HepG2 (cell line): ENCODE data around the gene RNF40. TPM values are rescaled to one million over a fixed set of nuclear protein-coding genes. Genes with fewer than 3 reads are reported as not detected.
A peak's percentile ranks its signal among the peaks of the same experiment; 100 is the strongest.

Source experiments
- CBX1 ChIP-seq: IDR thresholded peaks from one replicate; pipeline ENCODE4 v1.6.1; 2016; ENCODE audit warnings: antibody characterized with exemption, low read depth
- DNMT3B ChIP-seq: conservative IDR thresholded peaks from 2 replicates; pipeline ENCODE4 v1.6.1; 2016; ENCODE audit warnings: missing biosample characterization, control low read depth
- HCFC1 ChIP-seq: fragments of 150-350 bp; IDR thresholded peaks from 2 replicates; pipeline ENCODE4 v1.6.1; 2014; ENCODE audit warnings: low read depth, low read length
- SP140L ChIP-seq: sonication (generic); formaldehyde crosslinking; IDR thresholded peaks from 2 replicates; pipeline ENCODE4 v1.4.0; 2020; ENCODE audit warnings: missing genetic modification reagents, borderline replicate concordance
- SP2 ChIP-seq: sonication (generic); formaldehyde crosslinking; IDR thresholded peaks from 2 replicates; pipeline ENCODE4 v1.5.1; 2020; ENCODE audit warnings: mild to moderate bottlenecking, missing genetic modification reagents
- SRSF9 ChIP-seq: fragments of 200-400 bp; formaldehyde crosslinking; IDR thresholded peaks from 2 replicates; pipeline ENCODE4 v1.6.1; 2018; ENCODE audit warnings: borderline replicate concordance, mild to moderate bottlenecking, low read depth, low read length; ENCODE audit not compliant: insufficient read depth, poor library complexity, severe bottlenecking
- TCF7L2 ChIP-seq: IDR thresholded peaks from 2 replicates; pipeline ENCODE4 v1.6.1; 2011; ENCODE audit warnings: mild to moderate bottlenecking, low read depth, low read length, moderate library complexity
- TEAD3 ChIP-seq: optimal IDR thresholded peaks from 2 replicates; pipeline ENCODE3; 2016; ENCODE audit warnings: borderline replicate concordance
- ZFP90 ChIP-seq: sonication (generic); formaldehyde crosslinking; IDR thresholded peaks from 2 replicates; pipeline ENCODE4 v1.8.0; 2022; ENCODE audit warnings: missing genetic modification reagents, mild to moderate bottlenecking, inconsistent platforms, borderline replicate concordance
- ZMYM2 ChIP-seq: sonication (generic); formaldehyde crosslinking; IDR thresholded peaks from 2 replicates; pipeline ENCODE4 v1.8.0; 2022; ENCODE audit warnings: mild to moderate bottlenecking, missing genetic modification reagents
- ZMYM3 ChIP-seq: sonication (generic); formaldehyde crosslinking; IDR thresholded peaks from 2 replicates; pipeline ENCODE4 v1.5.1; 2020; ENCODE audit warnings: mild to moderate bottlenecking, missing genetic modification reagents
- ZNF24 ChIP-seq: fragments of 450-650 bp; IDR thresholded peaks from 2 replicates; pipeline ENCODE4 v1.6.1; 2017; ENCODE audit warnings: antibody characterized with exemption, mild to moderate bottlenecking
- ZNF343 ChIP-seq: sonication (generic); formaldehyde crosslinking; IDR thresholded peaks from 2 replicates; pipeline ENCODE4 v1.4.0; 2020; ENCODE audit warnings: mild to moderate bottlenecking, missing genetic modification reagents
- ZNF432 ChIP-seq: sonication (generic); formaldehyde crosslinking; IDR thresholded peaks from 2 replicates; pipeline ENCODE4 v1.5.0; 2020; ENCODE audit warnings: missing genetic modification reagents, mild to moderate bottlenecking, borderline replicate concordance
- ZNF460 ChIP-seq: sonication (generic); formaldehyde crosslinking; IDR thresholded peaks from 2 replicates; pipeline ENCODE4 v1.5.1; 2020; ENCODE audit warnings: missing genetic modification reagents, mild to moderate bottlenecking, borderline replicate concordance
- ZNF569 ChIP-seq: sonication (generic); formaldehyde crosslinking; IDR thresholded peaks from 2 replicates; pipeline ENCODE4 v1.5.0; 2020; ENCODE audit warnings: mild to moderate bottlenecking, missing genetic modification reagents, moderate library complexity, borderline replicate concordance
- ZNF589 ChIP-seq: sonication (generic); formaldehyde crosslinking; conservative IDR thresholded peaks from 2 replicates; pipeline ENCODE4 v1.8.0; 2022; ENCODE audit warnings: mild to moderate bottlenecking, moderate library complexity, missing genetic modification reagents
- ZNF619 ChIP-seq: sonication (generic); formaldehyde crosslinking; IDR thresholded peaks from 2 replicates; pipeline ENCODE4 v1.4.0; 2020; ENCODE audit warnings: mild to moderate bottlenecking, missing genetic modification reagents
- ZNF710 ChIP-seq: sonication (generic); formaldehyde crosslinking; IDR thresholded peaks from 2 replicates; pipeline ENCODE4 v1.5.0; 2020; ENCODE audit warnings: mild to moderate bottlenecking, missing genetic modification reagents, borderline replicate concordance
- ZNF720 ChIP-seq: sonication (generic); formaldehyde crosslinking; IDR thresholded peaks from 2 replicates; pipeline ENCODE4 v1.4.0; 2020; ENCODE audit warnings: missing genetic modification reagents
- ZNF737 ChIP-seq: sonication (generic); formaldehyde crosslinking; IDR thresholded peaks from 2 replicates; pipeline ENCODE4 v1.5.0; 2020; ENCODE audit warnings: missing genetic modification reagents, mild to moderate bottlenecking, borderline replicate concordance
- polyA plus RNA-seq, 8 experiments: library from polyadenylated mRNA; depleted of rRNA in 3 of 8; stranded (reverse) in 7 of 8; unstranded in 1 of 8; fragments of >200 nt; fragmentation: Illumina TruSeq in 4 of 8; extraction: Trizol in 4 of 8; gene quantifications; 2 replicates each; pipeline versions ENCODE4 v1.2.1 to v1.2.3, GENCODE V29; 2011 to 2016; ENCODE audit warnings: low read depth in 4 of 8, missing spikeins in 1 of 8, mixed read lengths in 1 of 8; ENCODE audit not compliant: insufficient read depth in 1 of 8
- total RNA-seq, 5 experiments: library from RNA; depleted of rRNA; stranded (reverse); fragments of >200 nt; fragmentation: Illumina TruSeq; extraction: Trizol; gene quantifications; 2 replicates each; pipeline ENCODE4 v1.2.3, GENCODE V29; 2016; ENCODE audit warnings: low read depth in 1 of 5
- TF ChIP-seq, protein P1 (sequence below): fragments of 450-650 bp; IDR thresholded peaks from 2 replicates; pipeline ENCODE4 v1.6.1; 2017; ENCODE audit warnings: mild to moderate bottlenecking
- TF ChIP-seq, protein P2 (sequence below): sonication (generic); formaldehyde crosslinking; IDR thresholded peaks from 2 replicates; pipeline ENCODE4 v1.4.0; 2020; ENCODE audit warnings: missing genetic modification reagents

Gene RNF40
- total and polyA plus RNA-seq, 2 of the 13 experiments (the other 11 are each of a cell fraction or from before 2014, with no cell fraction given): 84.0 to 85.6 TPM

DNA sequence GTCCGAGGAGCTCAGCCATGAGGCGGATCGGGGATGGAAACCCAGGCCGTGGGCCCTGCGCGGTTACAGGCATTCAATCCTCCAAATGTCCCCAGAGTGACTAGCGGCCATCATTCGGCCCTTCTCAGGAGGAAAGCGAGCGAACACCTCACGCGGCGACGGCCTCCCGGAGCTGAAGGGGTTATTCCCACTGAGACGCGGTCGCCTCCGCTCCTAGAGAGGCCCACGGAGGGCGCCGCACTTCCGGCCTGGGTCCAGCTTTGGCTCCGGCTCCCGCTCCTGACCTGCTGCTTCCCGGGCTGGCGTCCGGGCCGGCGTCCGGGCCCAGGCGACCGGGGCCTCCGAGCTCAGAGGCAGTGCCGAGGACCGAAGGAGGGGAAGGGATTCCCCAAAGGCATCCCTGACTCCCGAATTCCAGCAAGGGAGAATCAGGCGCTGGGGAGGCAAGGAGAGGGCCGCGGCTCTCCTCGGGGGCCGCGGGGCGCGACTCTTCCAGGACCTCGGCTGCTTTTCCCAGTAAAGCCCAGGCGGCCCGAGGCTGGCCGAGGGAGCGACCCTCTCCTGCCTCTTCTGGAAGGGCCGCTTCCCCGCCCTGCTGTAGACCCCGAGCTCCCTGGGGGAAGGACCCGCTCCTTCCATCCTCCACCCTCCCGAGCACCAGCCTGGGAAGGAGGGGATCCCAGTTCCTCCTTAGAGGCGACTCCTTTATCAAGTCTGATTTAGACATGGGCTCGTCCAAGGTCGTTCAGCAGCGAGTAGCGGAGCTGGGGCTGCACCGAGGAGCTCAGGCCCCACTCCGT, 43.4 kb downstream of the RNF40 start (continued):
- TF ChIP-seq, protein P1, sequence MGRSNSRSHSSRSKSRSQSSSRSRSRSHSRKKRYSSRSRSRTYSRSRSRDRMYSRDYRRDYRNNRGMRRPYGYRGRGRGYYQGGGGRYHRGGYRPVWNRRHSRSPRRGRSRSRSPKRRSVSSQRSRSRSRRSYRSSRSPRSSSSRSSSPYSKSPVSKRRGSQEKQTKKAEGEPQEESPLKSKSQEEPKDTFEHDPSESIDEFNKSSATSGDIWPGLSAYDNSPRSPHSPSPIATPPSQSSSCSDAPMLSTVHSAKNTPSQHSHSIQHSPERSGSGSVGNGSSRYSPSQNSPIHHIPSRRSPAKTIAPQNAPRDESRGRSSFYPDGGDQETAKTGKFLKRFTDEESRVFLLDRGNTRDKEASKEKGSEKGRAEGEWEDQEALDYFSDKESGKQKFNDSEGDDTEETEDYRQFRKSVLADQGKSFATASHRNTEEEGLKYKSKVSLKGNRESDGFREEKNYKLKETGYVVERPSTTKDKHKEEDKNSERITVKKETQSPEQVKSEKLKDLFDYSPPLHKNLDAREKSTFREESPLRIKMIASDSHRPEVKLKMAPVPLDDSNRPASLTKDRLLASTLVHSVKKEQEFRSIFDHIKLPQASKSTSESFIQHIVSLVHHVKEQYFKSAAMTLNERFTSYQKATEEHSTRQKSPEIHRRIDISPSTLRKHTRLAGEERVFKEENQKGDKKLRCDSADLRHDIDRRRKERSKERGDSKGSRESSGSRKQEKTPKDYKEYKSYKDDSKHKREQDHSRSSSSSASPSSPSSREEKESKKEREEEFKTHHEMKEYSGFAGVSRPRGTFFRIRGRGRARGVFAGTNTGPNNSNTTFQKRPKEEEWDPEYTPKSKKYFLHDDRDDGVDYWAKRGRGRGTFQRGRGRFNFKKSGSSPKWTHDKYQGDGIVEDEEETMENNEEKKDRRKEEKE: no peak
- TF ChIP-seq ZNF569 (CRISPR knock-in tag) (peak; percentile 32; the same call in 1 of the 2 replicates), SRSF9 (no peak), ZNF432 (CRISPR knock-in tag) (0 out of 2 replicates have a peak, but pooled peaks have one; percentile 47), DNMT3B (CRISPR knock-in tag) (peak; percentile 82; the same call in 1 of the 2 replicates), HCFC1 (peak; percentile 75; the same call in 1 of the 2 replicates), ZNF720 (CRISPR knock-in tag) (no peak), CBX1 (peak; percentile 53), SP2 (0 out of 2 replicates have a peak, but pooled peaks have one; percentile 47), ZNF343 (peak; percentile 90), ZFP90 (CRISPR knock-in tag) (peak; percentile 99), ZNF24 (peak; percentile 66; the same call in 1 of the 2 replicates), ZNF589 (CRISPR knock-in tag) (peak; percentile 62), ZNF737 (CRISPR knock-in tag) (peak; percentile 91), TCF7L2 (no peak), ZMYM2 (CRISPR knock-in tag) (peak; percentile 87), ZNF460 (CRISPR knock-in tag) (peak; percentile 81; the same call in 1 of the 2 replicates), ZNF710 (CRISPR knock-in tag) (no peak; the same call in 1 of the 2 replicates), SP140L (CRISPR knock-in tag) (no peak), TEAD3 (CRISPR knock-in tag) (peak; percentile 49), ZMYM3 (peak; percentile 100), ZNF619 (peak; percentile 95)
- TF ChIP-seq, protein P2, sequence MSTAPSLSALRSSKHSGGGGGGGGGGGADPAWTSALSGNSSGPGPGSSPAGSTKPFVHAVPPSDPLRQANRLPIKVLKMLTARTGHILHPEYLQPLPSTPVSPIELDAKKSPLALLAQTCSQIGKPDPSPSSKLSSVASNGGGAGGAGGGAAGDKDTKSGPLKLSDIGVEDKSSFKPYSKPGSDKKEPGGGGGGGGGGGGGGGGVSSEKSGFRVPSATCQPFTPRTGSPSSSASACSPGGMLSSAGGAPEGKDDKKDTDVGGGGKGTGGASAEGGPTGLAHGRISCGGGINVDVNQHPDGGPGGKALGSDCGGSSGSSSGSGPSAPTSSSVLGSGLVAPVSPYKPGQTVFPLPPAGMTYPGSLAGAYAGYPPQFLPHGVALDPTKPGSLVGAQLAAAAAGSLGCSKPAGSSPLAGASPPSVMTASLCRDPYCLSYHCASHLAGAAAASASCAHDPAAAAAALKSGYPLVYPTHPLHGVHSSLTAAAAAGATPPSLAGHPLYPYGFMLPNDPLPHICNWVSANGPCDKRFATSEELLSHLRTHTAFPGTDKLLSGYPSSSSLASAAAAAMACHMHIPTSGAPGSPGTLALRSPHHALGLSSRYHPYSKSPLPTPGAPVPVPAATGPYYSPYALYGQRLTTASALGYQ (CRISPR knock-in tag): peak; percentile 88
